Neuronal stem cell (in vitro differentiated cells): ENCODE results near the gene TFAM.

Source experiments
- DNase-seq: peaks from one replicate; pipeline ENCODE4 v3.0.0-alpha.2; 2013; ENCODE audit warnings: low spot score
- H2AFZ ChIP-seq: one replicate; pipeline ENCODE4 v1.6.1; 2013; ENCODE audit warnings: mild to moderate bottlenecking, low read length, inconsistent platforms
- H2AK5ac ChIP-seq: 2 replicates; pipeline ENCODE4 v1.6.1; 2013; ENCODE audit warnings: low read depth, mild to moderate bottlenecking, inconsistent platforms, low read length, moderate library complexity, mixed read lengths
- H2BK120ac ChIP-seq: 2 replicates; pipeline ENCODE4 v1.6.1; 2013; ENCODE audit warnings: low read depth, mild to moderate bottlenecking, inconsistent platforms, low read length, moderate library complexity, mixed read lengths
- H2BK12ac ChIP-seq: one replicate; pipeline ENCODE4 v1.6.1; 2013; ENCODE audit warnings: low read length, inconsistent platforms
- H2BK15ac ChIP-seq: 2 replicates; pipeline ENCODE4 v1.6.1; 2013; ENCODE audit warnings: mild to moderate bottlenecking, low read length, inconsistent platforms, mixed read lengths
- H2BK5ac ChIP-seq: one replicate; pipeline ENCODE4 v1.6.1; 2013; ENCODE audit warnings: inconsistent platforms, mild to moderate bottlenecking, low read length, moderate library complexity
- H3K14ac ChIP-seq: one replicate; pipeline ENCODE4 v1.6.1; 2013; ENCODE audit warnings: low read length, inconsistent platforms
- H3K18ac ChIP-seq: 2 replicates; pipeline ENCODE4 v1.6.1; 2013; ENCODE audit warnings: low read length, inconsistent platforms
- H3K23ac ChIP-seq: 2 replicates; pipeline ENCODE4 v1.6.1; 2013; ENCODE audit warnings: low read depth, mild to moderate bottlenecking, mixed read lengths, low read length, inconsistent platforms; ENCODE audit not compliant: poor library complexity
- H3K27ac ChIP-seq: replicated peaks from 3 replicates; pipeline ENCODE4 v1.5.1; 2013; ENCODE audit warnings: low read length, inconsistent platforms
- H3K27me3 ChIP-seq, 3 experiments: 2 replicates each; pipeline ENCODE4 v1.6.1; 2013; ENCODE audit warnings: low read length in 3 of 3, mild to moderate bottlenecking in 2 of 3, inconsistent platforms in 1 of 3, low read depth in 1 of 3, mixed read lengths in 1 of 3, moderate library complexity in 1 of 3; ENCODE audit not compliant: control insufficient read depth in 3 of 3, insufficient read depth in 3 of 3
- H3K36me3 ChIP-seq, 2 donors: replicated peaks in 1 of 2; 2 replicates each; pipeline ENCODE4 v1.6.1; 2013; ENCODE audit warnings: low read length in 2 of 2; ENCODE audit not compliant: control insufficient read depth in 2 of 2, insufficient read depth in 2 of 2
- H3K4ac ChIP-seq: 2 replicates; pipeline ENCODE4 v1.6.1; 2013; ENCODE audit warnings: inconsistent platforms, mild to moderate bottlenecking, low read length, moderate library complexity
- H3K4me1 ChIP-seq, 2 donors: 1 replicate in 1 of 2; 2 replicates in 1 of 2; pipeline ENCODE4 v1.6.1; 2013; ENCODE audit warnings: low read length in 2 of 2, low read depth in 1 of 2; ENCODE audit not compliant: control insufficient read depth in 2 of 2, insufficient read depth in 1 of 2
- H3K4me2 ChIP-seq: one replicate; pipeline ENCODE4 v1.6.1; 2013; ENCODE audit warnings: mild to moderate bottlenecking, low read length, inconsistent platforms; ENCODE audit not compliant: insufficient read depth, poor library complexity, severe bottlenecking
- H3K4me3 ChIP-seq, 2 donors: 2 replicates each; pipeline ENCODE4 v1.5.1; 2013; ENCODE audit warnings: low read length in 2 of 2, mild to moderate bottlenecking in 2 of 2, inconsistent platforms in 1 of 2, moderate library complexity in 1 of 2
- H3K79me1 ChIP-seq: one replicate; pipeline ENCODE4 v1.6.1; 2013; ENCODE audit warnings: low read depth, mild to moderate bottlenecking, inconsistent platforms, low read length, moderate library complexity
- H3K9ac ChIP-seq: one replicate; pipeline ENCODE4 v1.6.1; 2013; ENCODE audit warnings: mild to moderate bottlenecking, low read depth, low read length, inconsistent platforms; ENCODE audit not compliant: poor library complexity
- H3K9me3 ChIP-seq, 2 donors: replicated peaks in 1 of 2; 2 replicates each; pipeline versions ENCODE3 to v1.6.1; 2013; ENCODE audit warnings: low read length in 2 of 2, mild to moderate bottlenecking in 2 of 2, inconsistent platforms in 1 of 2, low read depth in 1 of 2, mixed read lengths in 1 of 2, moderate library complexity in 1 of 2; ENCODE audit not compliant: control insufficient read depth in 2 of 2, insufficient read depth in 1 of 2
- H4K8ac ChIP-seq: one replicate; pipeline ENCODE4 v1.6.1; 2013; ENCODE audit warnings: low read depth, mild to moderate bottlenecking, inconsistent platforms, low read length, moderate library complexity
- H4K91ac ChIP-seq: one replicate; pipeline ENCODE4 v1.6.1; 2013; ENCODE audit warnings: low read length, low read depth, mild to moderate bottlenecking, inconsistent platforms; ENCODE audit not compliant: poor library complexity
- WGBS, 2 donors: extraction: QIAGEN DNeasy Blood & Tissue Kit; methylation state at CpG; one replicate each; pipeline ENCODE4 v1.1.7; 2013; ENCODE audit warnings: missing lambda C conversion rate in 2 of 2, mixed read lengths in 1 of 2; ENCODE audit not compliant: insufficient read length in 2 of 2, insufficient replicate concordance in 1 of 2; ENCODE audit errors: extremely low coverage in 2 of 2; 5-methylcytosine and 5-hydroxymethylcytosine counted together

TFAM gene

DNA sequence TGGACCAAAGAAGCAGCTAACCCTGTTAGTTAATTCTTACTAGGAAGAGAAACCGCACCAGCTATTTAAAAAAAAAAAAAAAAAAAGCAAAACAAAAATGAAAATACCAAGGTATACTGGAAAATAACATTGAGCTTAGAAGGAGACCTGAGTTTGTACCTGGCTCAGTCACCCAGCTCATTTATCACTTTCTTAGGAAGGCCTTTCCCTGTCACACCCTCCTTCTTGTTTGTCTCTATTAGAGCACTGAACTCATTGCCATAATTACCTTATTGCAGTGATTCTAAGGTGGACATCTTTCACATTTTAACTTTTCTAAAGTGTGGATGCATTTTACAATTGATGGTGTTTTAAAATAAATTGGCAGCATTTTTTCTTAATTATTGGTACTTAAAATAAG, 26.3 kb upstream of the TFAM start:
- no peak overlapping the region for H3K18ac ChIP-seq
- H4K8ac ChIP-seq = no peak overlapping the region
- peaks cover 0 to 8% of the 10 kb centered on the region in 2 donors for H3K4me1 ChIP-seq
- H3K9ac ChIP-seq = no peak overlapping the region
- H3K23ac ChIP-seq = no peak overlapping the region
- no peak overlapping the region for H4K91ac ChIP-seq
- no peak overlapping the region for H3K4me3 ChIP-seq
- no peak overlapping the region for H2BK12ac ChIP-seq
- DNase-seq = no peak
- H3K27ac ChIP-seq = no peak overlapping the region
- no peak overlapping the region for H3K4ac ChIP-seq
- H3K14ac ChIP-seq = no peak overlapping the region
- no peaks in the 10 kb centered on the region for H3K27me3 ChIP-seq
- peaks cover 0 to 11% of the 10 kb centered on the region in 2 donors for H3K36me3 ChIP-seq
- H2BK15ac ChIP-seq = no peak overlapping the region
- no CpG with 5 or more reads among the region's 1 CpG for WGBS, 2 donors
- H2AK5ac ChIP-seq = no peak overlapping the region
- H3K9me3 ChIP-seq = no peaks in the 10 kb centered on the region
- no peaks in the 10 kb centered on the region for H3K79me1 ChIP-seq
- H2BK120ac ChIP-seq = no peak overlapping the region
- H3K4me2 ChIP-seq = no peak overlapping the region
- no peak overlapping the region for H2AFZ ChIP-seq
- H2BK5ac ChIP-seq = no peak overlapping the region

DNA sequence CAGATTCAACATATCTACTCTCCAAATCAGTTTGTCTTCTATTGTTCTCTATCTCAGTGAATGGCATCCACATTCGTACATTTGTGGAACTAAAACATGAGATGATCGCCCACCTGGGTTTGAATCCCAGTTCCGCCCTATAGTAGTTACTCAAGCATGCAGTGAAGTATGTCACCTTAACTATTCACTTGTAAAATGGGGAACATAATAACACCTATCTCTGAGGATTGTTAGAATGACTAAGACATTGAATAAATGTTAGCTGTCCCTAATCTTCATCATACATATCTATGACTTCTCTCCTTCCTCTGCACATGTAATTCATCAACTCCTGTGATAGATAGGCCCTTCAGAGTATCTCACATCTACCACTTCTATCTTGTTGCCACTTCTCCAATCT, 25.7 kb upstream of the TFAM start:
- H3K9ac ChIP-seq = no peak overlapping the region

DNA sequence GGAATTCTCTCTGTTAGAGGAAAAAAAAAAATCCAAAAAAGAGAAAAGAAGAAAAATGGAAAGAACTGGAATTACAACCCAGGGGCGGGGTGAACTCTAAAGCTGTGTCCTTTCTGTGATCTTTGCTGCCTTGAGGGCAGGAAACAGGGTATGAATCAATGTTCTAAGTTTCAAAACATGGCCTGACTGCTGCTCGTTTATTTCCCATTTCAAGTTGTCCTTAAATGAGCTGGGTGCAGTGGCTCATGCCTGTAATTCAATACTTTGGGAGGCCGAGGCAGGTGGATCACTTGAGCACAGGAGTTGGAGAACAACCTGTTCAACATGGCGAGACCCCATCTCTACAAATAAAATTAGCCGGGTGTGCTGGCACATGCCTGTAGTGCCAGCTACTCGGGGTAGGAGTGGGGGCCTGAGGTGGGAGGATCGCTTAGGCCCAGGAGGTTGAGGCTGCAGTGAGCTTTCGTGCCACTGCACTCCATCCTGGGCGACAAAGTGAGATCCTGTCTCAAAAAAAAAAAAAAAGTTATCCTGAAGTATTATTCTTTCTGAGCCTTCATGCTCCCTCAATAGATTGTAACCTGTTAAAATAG, 24.7 kb upstream of the TFAM start:
- Histone ChIP-seq H3K27me3 (no peaks in the 10 kb centered on the region), H2BK5ac (no peak overlapping the region), H2BK120ac (no peak overlapping the region), H3K18ac (no peak overlapping the region), H2AK5ac (no peak overlapping the region), H3K23ac (no peak overlapping the region), H3K4ac (no peak overlapping the region), H3K4me1 (peaks cover 0 to 8% of the 10 kb centered on the region in 2 donors), H4K91ac (no peak overlapping the region), H3K27ac (no peak overlapping the region), H3K14ac (no peak overlapping the region), H3K36me3 (peaks cover 0 to 25% of the 10 kb centered on the region in 2 donors), H3K9ac (no peak overlapping the region), H2AFZ (no peak overlapping the region), H2BK12ac (no peak overlapping the region), H2BK15ac (no peak overlapping the region), H3K4me3 (no peak overlapping the region), H4K8ac (no peak overlapping the region), H3K79me1 (no peaks in the 10 kb centered on the region), H3K9me3 (no peaks in the 10 kb centered on the region), H3K4me2 (no peak overlapping the region)
- no CpG with 5 or more reads among the region's 9 CpGs for WGBS, 2 donors
- no peak for DNase-seq

More for the DNA sequence above, 25.7 kb upstream of the TFAM start:
- WGBS, 2 donors = no CpG with 5 or more reads among the region's 3 CpGs
- H3K23ac ChIP-seq = no peak overlapping the region
- H3K4ac ChIP-seq = no peak overlapping the region
- H2AK5ac ChIP-seq = no peak overlapping the region
- no peak overlapping the region for H3K18ac ChIP-seq
- no peak overlapping the region for H2BK12ac ChIP-seq
- H3K4me1 ChIP-seq = peaks cover 0 to 8% of the 10 kb centered on the region in 2 donors
- no peaks in the 10 kb centered on the region for H3K27me3 ChIP-seq
- no peak overlapping the region for H4K91ac ChIP-seq
- no peaks in the 10 kb centered on the region for H3K9me3 ChIP-seq
- H3K27ac ChIP-seq = no peak overlapping the region
- no peak overlapping the region for H2BK5ac ChIP-seq
- no peak overlapping the region for H3K14ac ChIP-seq
- DNase-seq = no peak
- no peaks in the 10 kb centered on the region for H3K79me1 ChIP-seq
- peaks cover 0 to 17% of the 10 kb centered on the region in 2 donors for H3K36me3 ChIP-seq
- H3K4me2 ChIP-seq = no peak overlapping the region
- H3K4me3 ChIP-seq = no peak overlapping the region
- H2AFZ ChIP-seq = no peak overlapping the region
- no peak overlapping the region for H4K8ac ChIP-seq
- H2BK120ac ChIP-seq = no peak overlapping the region
- no peak overlapping the region for H2BK15ac ChIP-seq

DNA sequence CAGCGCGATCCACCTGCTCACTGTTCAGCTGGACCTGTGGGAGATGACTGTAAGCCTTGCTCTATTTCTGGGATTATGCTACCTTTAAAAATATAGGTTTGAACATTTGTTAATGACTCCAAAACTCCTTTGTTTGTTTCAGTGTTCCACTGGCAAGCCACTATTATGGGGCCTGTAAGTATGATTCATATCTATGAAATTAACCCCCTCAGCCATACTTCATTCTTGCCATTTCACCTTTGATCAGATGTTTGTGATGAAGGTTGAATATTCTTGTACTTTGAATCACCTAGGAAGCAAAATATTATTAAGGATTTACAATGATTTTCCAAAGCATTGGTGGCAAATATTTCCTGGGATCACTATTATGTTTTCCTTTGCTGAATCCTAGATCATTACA, 23.9 kb upstream of the TFAM start:
- Histone ChIP-seq H4K91ac (no peak overlapping the region), H2AK5ac (no peak overlapping the region), H3K4me1 (peaks cover 0 to 8% of the 10 kb centered on the region in 2 donors), H3K27ac (no peak overlapping the region), H2BK12ac (no peak overlapping the region), H2AFZ (no peak overlapping the region), H3K23ac (no peak overlapping the region), H2BK5ac (no peak overlapping the region), H3K4me3 (no peak overlapping the region), H3K36me3 (peaks cover 0 to 30% of the 10 kb centered on the region in 2 donors), H3K9ac (no peak overlapping the region), H3K9me3 (no peaks in the 10 kb centered on the region), H4K8ac (no peak overlapping the region), H3K14ac (no peak overlapping the region), H3K79me1 (no peaks in the 10 kb centered on the region), H2BK15ac (no peak overlapping the region), H2BK120ac (no peak overlapping the region), H3K18ac (no peak overlapping the region), H3K27me3 (no peaks in the 10 kb centered on the region), H3K4ac (no peak overlapping the region), H3K4me2 (no peak overlapping the region)
- no CpG with 5 or more reads among the region's 2 CpGs for WGBS, 2 donors
- no peak for DNase-seq
